ENCODE data around the gene SGK2.

The SGK2 gene

GRCh38 chr20:43567477-43567876 lies 8.7 kb downstream of the SGK2 start:
- Histone ChIP-seq H3K9ac (ENCODE audit: low read length) (no peak overlapping the region), H3K27me3 (ENCODE audit: control insufficient read depth, insufficient read depth, low read length) (no peaks in the 10 kb centered on the region), H3K4me3 (ENCODE audit: low read length) (no peak overlapping the region), H3K27ac (ENCODE audit: low read length) (no peak overlapping the region), H3K4me1 (ENCODE audit: control insufficient read depth, low read depth, low read length) (no peaks in the 10 kb centered on the region), H3K9me3 (ENCODE audit: control insufficient read depth, low read depth, low read length) (no peaks in the 10 kb centered on the region), H3K36me3 (ENCODE audit: control insufficient read depth, low read depth, low read length) (no peaks in the 10 kb centered on the region)

- Histone ChIP-seq H3K27me3 (ENCODE audit: control insufficient read depth, insufficient read depth, low read length) (no peaks in the 10 kb centered on the region), H3K27ac (ENCODE audit: low read length) (no peak overlapping the region), H3K9ac (ENCODE audit: low read length) (no peak overlapping the region), H3K9me3 (ENCODE audit: control insufficient read depth, low read depth, low read length) (no peaks in the 10 kb centered on the region), H3K4me3 (ENCODE audit: low read length) (no peak overlapping the region), H3K4me1 (ENCODE audit: control insufficient read depth, low read depth, low read length) (no peaks in the 10 kb centered on the region), H3K36me3 (ENCODE audit: control insufficient read depth, low read depth, low read length) (no peaks in the 10 kb centered on the region)
These were observed 9.9 kb downstream of the SGK2 start for GRCh38 chr20:43568706-43569105.

- Histone ChIP-seq H3K36me3 (ENCODE audit: control insufficient read depth, low read depth, low read length) (no peaks in the 10 kb centered on the region), H3K27ac (ENCODE audit: low read length) (no peak overlapping the region), H3K9me3 (ENCODE audit: control insufficient read depth, low read depth, low read length) (no peaks in the 10 kb centered on the region), H3K4me3 (ENCODE audit: low read length) (no peak overlapping the region), H3K27me3 (ENCODE audit: control insufficient read depth, insufficient read depth, low read length) (no peaks in the 10 kb centered on the region), H3K4me1 (ENCODE audit: control insufficient read depth, low read depth, low read length) (no peaks in the 10 kb centered on the region), H3K9ac (ENCODE audit: low read length) (no peak overlapping the region)
These were observed 10.5 kb downstream of the SGK2 start for GRCh38 chr20:43569282-43569681.

DNA sequence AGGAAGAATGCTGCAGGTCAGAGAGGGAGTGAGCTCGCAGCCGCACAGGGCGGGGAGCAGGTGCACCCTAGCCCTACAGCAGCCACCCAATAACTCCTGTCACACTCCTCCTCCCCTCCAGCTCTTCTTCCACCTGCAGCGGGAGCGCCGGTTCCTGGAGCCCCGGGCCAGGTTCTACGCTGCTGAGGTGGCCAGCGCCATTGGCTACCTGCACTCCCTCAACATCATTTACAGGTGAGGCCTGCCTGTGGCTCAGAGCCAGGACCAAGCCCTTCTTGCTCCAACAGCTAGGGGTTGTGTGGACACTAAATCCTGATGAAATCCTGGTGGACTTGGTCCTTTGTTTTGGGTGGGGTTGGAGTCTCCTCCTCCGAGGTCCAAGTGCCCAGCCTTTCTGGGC lies 11.7 kb downstream of the SGK2 start:
- H3K9ac ChIP-seq (ENCODE audit: low read length) = no peak overlapping the region
- no peaks in the 10 kb centered on the region for H3K9me3 ChIP-seq (ENCODE audit: control insufficient read depth, low read depth, low read length)
- no peaks in the 10 kb centered on the region for H3K27me3 ChIP-seq (ENCODE audit: control insufficient read depth, insufficient read depth, low read length)
- no peaks in the 10 kb centered on the region for H3K36me3 ChIP-seq (ENCODE audit: control insufficient read depth, low read depth, low read length)
- H3K27ac ChIP-seq (ENCODE audit: low read length) = no peak overlapping the region
- H3K4me1 ChIP-seq (ENCODE audit: control insufficient read depth, low read depth, low read length) = no peaks in the 10 kb centered on the region
- no peak overlapping the region for H3K4me3 ChIP-seq (ENCODE audit: low read length)

- no peaks in the 10 kb centered on the region for H3K9me3 ChIP-seq (ENCODE audit: control insufficient read depth, low read depth, low read length)
- H3K9ac ChIP-seq (ENCODE audit: low read length) = no peak overlapping the region
- no peaks in the 10 kb centered on the region for H3K36me3 ChIP-seq (ENCODE audit: control insufficient read depth, low read depth, low read length)
- H3K4me3 ChIP-seq (ENCODE audit: low read length) = no peak overlapping the region
- H3K4me1 ChIP-seq (ENCODE audit: control insufficient read depth, low read depth, low read length) = no peaks in the 10 kb centered on the region
- no peaks in the 10 kb centered on the region for H3K27me3 ChIP-seq (ENCODE audit: control insufficient read depth, insufficient read depth, low read length)
- H3K27ac ChIP-seq (ENCODE audit: low read length) = no peak overlapping the region
These were observed 12.5 kb downstream of the SGK2 start for GRCh38 chr20:43571310-43571709.

- H3K36me3 ChIP-seq (ENCODE audit: control insufficient read depth, low read depth, low read length) = no peaks in the 10 kb centered on the region
- H3K4me1 ChIP-seq (ENCODE audit: control insufficient read depth, low read depth, low read length) = no peaks in the 10 kb centered on the region
These were observed 12.9 kb downstream of the SGK2 start for GRCh38 chr20:43571771-43572170.

GRCh38 chr20:43572891-43573290 lies 14.1 kb downstream of the SGK2 start:
- Histone ChIP-seq H3K27me3 (ENCODE audit: control insufficient read depth, insufficient read depth, low read length) (no peaks in the 10 kb centered on the region), H3K4me3 (ENCODE audit: low read length) (no peak overlapping the region), H3K27ac (ENCODE audit: low read length) (no peak overlapping the region), H3K4me1 (ENCODE audit: control insufficient read depth, low read depth, low read length) (no peaks in the 10 kb centered on the region), H3K9me3 (ENCODE audit: control insufficient read depth, low read depth, low read length) (no peaks in the 10 kb centered on the region), H3K36me3 (ENCODE audit: control insufficient read depth, low read depth, low read length) (no peaks in the 10 kb centered on the region), H3K9ac (ENCODE audit: low read length) (no peak overlapping the region)

More at GRCh38 chr20:43571771-43572170, 12.9 kb downstream of the SGK2 start:
- no peak overlapping the region for H3K4me3 ChIP-seq (ENCODE audit: low read length)
- H3K9me3 ChIP-seq (ENCODE audit: control insufficient read depth, low read depth, low read length) = no peaks in the 10 kb centered on the region
- H3K27ac ChIP-seq (ENCODE audit: low read length) = no peak overlapping the region
- no peak overlapping the region for H3K9ac ChIP-seq (ENCODE audit: low read length)
- no peaks in the 10 kb centered on the region for H3K27me3 ChIP-seq (ENCODE audit: control insufficient read depth, insufficient read depth, low read length)

DNA sequence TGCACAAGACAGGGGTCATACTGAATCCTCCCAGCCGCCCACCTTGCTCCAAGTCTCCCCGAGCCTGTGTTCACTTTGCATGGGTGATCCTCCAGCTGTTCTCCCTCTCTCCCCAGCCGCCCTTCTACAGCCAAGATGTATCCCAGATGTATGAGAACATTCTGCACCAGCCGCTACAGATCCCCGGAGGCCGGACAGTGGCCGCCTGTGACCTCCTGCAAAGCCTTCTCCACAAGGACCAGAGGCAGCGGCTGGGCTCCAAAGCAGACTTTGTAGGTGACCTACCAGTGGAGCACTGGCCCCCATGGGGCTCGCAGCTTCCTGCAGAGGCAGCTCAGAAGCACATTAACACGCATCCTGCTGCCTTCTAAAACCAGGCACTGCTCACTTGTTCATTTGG lies 17.3 kb downstream of the SGK2 start:
- H3K4me1 ChIP-seq (ENCODE audit: control insufficient read depth, low read depth, low read length) = no peaks in the 10 kb centered on the region
- H3K9me3 ChIP-seq (ENCODE audit: control insufficient read depth, low read depth, low read length) = no peaks in the 10 kb centered on the region
- no peaks in the 10 kb centered on the region for H3K36me3 ChIP-seq (ENCODE audit: control insufficient read depth, low read depth, low read length)
- H3K27me3 ChIP-seq (ENCODE audit: control insufficient read depth, insufficient read depth, low read length) = no peaks in the 10 kb centered on the region
- H3K4me3 ChIP-seq (ENCODE audit: low read length) = no peak overlapping the region
- H3K27ac ChIP-seq (ENCODE audit: low read length) = no peak overlapping the region
- H3K9ac ChIP-seq (ENCODE audit: low read length) = no peak overlapping the region

DNA sequence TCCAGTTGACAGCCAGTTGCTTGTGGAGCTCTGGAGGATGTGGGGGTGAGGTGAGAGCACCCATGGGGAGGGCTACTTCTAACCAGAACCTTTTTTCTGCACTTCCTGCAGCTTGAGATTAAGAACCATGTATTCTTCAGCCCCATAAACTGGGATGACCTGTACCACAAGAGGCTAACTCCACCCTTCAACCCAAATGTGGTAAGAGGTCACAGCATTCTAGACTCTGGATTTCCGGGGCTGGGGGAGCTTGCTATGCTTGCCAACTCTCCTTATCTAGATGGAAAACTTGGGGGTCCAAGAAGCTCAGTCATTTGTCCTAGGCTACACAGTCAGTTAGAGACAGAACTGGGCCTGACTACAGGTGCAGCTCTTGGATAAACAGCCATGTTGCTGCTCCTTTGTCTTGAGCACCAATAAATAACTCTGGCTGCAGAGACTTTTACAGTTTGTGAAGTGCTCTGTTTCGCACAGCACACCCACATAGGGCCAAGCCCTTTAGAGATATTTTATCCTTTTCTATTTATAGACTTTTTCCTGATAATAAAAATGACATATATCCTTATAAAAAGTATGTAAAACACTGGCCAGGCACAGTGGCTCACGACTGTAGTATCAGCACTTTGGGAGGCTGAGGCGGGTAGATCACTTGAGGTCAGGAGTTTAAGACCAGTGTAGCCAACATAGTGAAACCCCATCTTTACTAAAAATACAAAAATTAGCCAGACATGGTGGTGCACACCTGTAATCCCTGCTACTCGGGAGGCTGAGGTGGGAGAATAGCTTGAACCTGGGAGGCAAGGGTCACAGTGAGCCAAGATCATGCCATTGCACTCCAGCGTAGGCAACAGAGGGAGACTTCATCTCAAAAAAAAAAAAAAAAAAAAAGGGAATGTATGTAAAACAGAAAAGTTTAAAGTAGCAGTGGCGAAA lies 21.3 kb downstream of the SGK2 start:
- H3K36me3 ChIP-seq (ENCODE audit: control insufficient read depth, low read depth, low read length) = no peaks in the 10 kb centered on the region
- H3K9me3 ChIP-seq (ENCODE audit: control insufficient read depth, low read depth, low read length) = no peaks in the 10 kb centered on the region
- no peaks in the 10 kb centered on the region for H3K27me3 ChIP-seq (ENCODE audit: control insufficient read depth, insufficient read depth, low read length)
- no peak overlapping the region for H3K27ac ChIP-seq (ENCODE audit: low read length)
- peaks cover 9% of the 10 kb centered on the region for H3K4me1 ChIP-seq (ENCODE audit: control insufficient read depth, low read depth, low read length)
- no peak overlapping the region for H3K4me3 ChIP-seq (ENCODE audit: low read length)
- no peak overlapping the region for H3K9ac ChIP-seq (ENCODE audit: low read length)

DNA sequence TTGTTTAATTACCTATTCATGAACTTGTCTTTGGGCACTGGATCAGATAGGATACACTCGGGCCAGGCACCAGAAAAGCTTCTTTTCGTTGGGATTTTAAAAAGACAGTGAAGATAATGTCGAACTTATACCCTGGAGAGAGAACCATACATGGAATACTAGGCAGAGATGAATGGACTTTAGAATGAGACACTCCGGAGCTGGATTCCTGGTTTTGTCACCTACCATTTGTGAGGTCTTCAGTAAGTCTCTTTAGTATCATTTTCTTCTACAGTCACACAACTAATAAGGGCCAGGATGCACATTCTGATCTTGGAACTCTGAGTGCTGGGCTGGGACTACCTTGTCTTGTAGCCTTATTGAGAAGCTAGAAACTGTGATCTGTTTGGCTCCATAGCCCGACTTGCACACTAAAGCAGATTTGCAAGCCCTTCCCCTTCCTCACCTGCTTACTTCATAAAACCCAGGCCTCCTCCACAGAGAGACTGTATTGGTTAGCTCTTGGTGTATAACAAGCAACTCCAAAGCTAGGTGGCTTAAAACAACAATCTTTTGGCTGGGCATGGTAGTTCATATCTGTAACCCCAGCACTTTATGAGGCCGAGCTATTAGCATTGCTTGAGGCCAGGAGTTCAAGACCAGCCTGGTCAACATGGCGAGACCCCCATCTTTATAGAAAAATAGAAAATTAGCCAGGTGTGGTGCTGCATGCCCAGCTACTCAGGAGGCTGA lies 24.5 kb downstream of the SGK2 start:
- Histone ChIP-seq H3K4me3 (ENCODE audit: low read length) (no peak overlapping the region), H3K9ac (ENCODE audit: low read length) (no peak overlapping the region), H3K36me3 (ENCODE audit: control insufficient read depth, low read depth, low read length) (no peaks in the 10 kb centered on the region), H3K27ac (ENCODE audit: low read length) (no peak overlapping the region), H3K4me1 (ENCODE audit: control insufficient read depth, low read depth, low read length) (peaks cover 9% of the 10 kb centered on the region), H3K9me3 (ENCODE audit: control insufficient read depth, low read depth, low read length) (no peaks in the 10 kb centered on the region), H3K27me3 (ENCODE audit: control insufficient read depth, insufficient read depth, low read length) (no peaks in the 10 kb centered on the region)

DNA sequence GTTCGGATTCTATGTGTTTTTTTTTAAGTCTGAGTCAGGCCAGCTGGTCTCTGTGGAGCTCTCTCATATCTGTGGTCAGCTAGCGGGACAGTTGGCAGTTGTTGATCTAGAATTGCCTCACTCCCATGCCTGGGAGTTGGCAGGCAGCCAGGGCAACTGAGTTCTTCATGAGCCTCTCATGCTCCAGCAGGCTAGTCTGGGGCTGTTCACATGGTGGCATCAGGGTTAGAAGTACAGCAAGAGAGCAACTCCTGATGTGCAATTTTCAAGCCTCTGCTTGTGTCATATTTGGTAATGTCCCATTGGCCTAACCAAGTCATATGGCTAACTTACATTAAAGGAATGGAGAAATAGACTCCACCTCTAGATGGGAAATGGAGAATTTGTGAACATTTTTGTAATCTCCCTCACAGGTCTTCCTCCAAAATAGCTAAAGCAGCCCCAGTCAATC lies 25.2 kb downstream of the SGK2 start:
- Histone ChIP-seq H3K9ac (ENCODE audit: low read length) (no peak overlapping the region), H3K4me3 (ENCODE audit: low read length) (no peak overlapping the region), H3K36me3 (ENCODE audit: control insufficient read depth, low read depth, low read length) (no peaks in the 10 kb centered on the region), H3K4me1 (ENCODE audit: control insufficient read depth, low read depth, low read length) (peaks cover 9% of the 10 kb centered on the region), H3K27me3 (ENCODE audit: control insufficient read depth, insufficient read depth, low read length) (no peaks in the 10 kb centered on the region), H3K9me3 (ENCODE audit: control insufficient read depth, low read depth, low read length) (no peaks in the 10 kb centered on the region), H3K27ac (ENCODE audit: low read length) (no peak overlapping the region)

Measured in iPS-18a (cell line).